ENCODE measurements around the gene ZNF792.
"Not testable (repeated sequence)": the region's sequence is repeated elsewhere in the genome, so short reads cannot be mapped to it uniquely, and the experiment has no call there.

The ZNF792 gene

GRCh38 chr19:34970185-34970780 lies 6.3 kb upstream of the ZNF792 start:
- DNase-seq: not testable (repeated sequence)

GRCh38 chr19:34969721-34970120 lies 5.7 kb upstream of the ZNF792 start:
- DNase-seq: no peak

GRCh38 chr19:34967551-34967950 lies 3.5 kb upstream of the ZNF792 start:
- no peak for DNase-seq

- not testable (repeated sequence) for DNase-seq
Observed at GRCh38 chr19:34965505-34965904, 1.5 kb upstream of the ZNF792 start.

- no peak for DNase-seq
Observed at GRCh38 chr19:34964598-34964997, 569 bp upstream of the ZNF792 start.

GRCh38 chr19:34962687-34963572 lies 1.1 kb downstream of the ZNF792 start:
- no peak for DNase-seq

GRCh38 chr19:34961775-34962686 lies 2.0 kb downstream of the ZNF792 start:
- no peak for DNase-seq

GRCh38 chr19:34960940-34961679 lies 2.9 kb downstream of the ZNF792 start:
- DNase-seq: no peak

- no peak for DNase-seq
Observed at GRCh38 chr19:34960103-34960805, 3.8 kb downstream of the ZNF792 start.

GRCh38 chr19:34959021-34959420 lies 5.0 kb downstream of the ZNF792 start:
- DNase-seq: no peak

- no peak for DNase-seq
Observed at GRCh38 chr19:34957830-34958751, 5.9 kb downstream of the ZNF792 start.

- DNase-seq: no peak
Observed at GRCh38 chr19:34953092-34953491, 10.9 kb downstream of the ZNF792 start.

- DNase-seq: no peak
Observed at GRCh38 chr19:34943861-34944573, 20.0 kb downstream of the ZNF792 start.

- no peak for DNase-seq
Observed at GRCh38 chr19:34938886-34939285, 25.1 kb downstream of the ZNF792 start.

- DNase-seq: no peak
Observed at GRCh38 chr19:34936184-34936583, 27.8 kb downstream of the ZNF792 start.

- DNase-seq: no peak
Observed at GRCh38 chr19:34932494-34932893, 31.5 kb downstream of the ZNF792 start.

- peak; percentile 95 for DNase-seq
Observed at GRCh38 chr19:34926685-34927375, 37.2 kb downstream of the ZNF792 start, which contains the start of gene ZNF30. Gene ZNF30, plus strand, starts transcription at chr19:34926903. Its CDS starts 3,045 bp downstream, at chr19:34929948.

GRCh38 chr19:34926361-34926684 lies 37.7 kb downstream of the ZNF792 start:
- DNase-seq: no peak

- DNase-seq: no peak
Observed at GRCh38 chr19:34925278-34925855, 38.7 kb downstream of the ZNF792 start.

All from NCI-H82 (cell line).